ENCODE results near the gene PLAAT5.
"Not testable (repeated sequence)": the region's sequence is repeated elsewhere in the genome, so short reads cannot be mapped to it uniquely, and the experiment has no call there.

The PLAAT5 gene

DNA sequence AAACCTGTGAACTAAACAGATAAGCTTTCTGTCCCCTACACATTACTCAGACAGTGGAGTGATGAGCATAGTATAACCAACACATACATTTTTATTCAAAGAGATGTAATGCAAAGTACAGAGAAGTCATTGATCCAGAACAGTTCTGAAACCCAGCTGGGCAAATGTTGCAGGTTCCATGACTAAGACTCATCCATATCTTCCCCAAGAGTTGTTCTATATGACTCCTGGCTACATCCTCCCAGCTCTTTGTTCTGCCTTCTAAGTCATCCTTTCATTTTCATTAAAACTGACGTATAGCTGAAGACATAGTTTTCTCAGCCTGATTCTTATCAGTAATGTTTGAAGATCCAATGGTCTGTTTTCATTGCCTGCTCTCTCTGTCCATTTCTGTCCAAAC, 47.3 kb downstream of the PLAAT5 start:
- H3K9me3 ChIP-seq (ENCODE audit: control insufficient read depth, insufficient read depth, low read length), result peaks cover 3% of the 10 kb centered on the region; the same call in 1 of the 2 replicates
- H3K27ac ChIP-seq (ENCODE audit: low read depth, low read length), result no peak overlapping the region
- no peak overlapping the region for H3K4me3 ChIP-seq (ENCODE audit: low read depth, low read length)
- H3K27me3 ChIP-seq (ENCODE audit: control insufficient read depth, insufficient read depth, low read length), result no peaks in the 10 kb centered on the region
- H3K36me3 ChIP-seq (ENCODE audit: control insufficient read depth, insufficient read depth, low read length), result no peaks in the 10 kb centered on the region
- H3K9ac ChIP-seq (ENCODE audit: low read depth, low read length), result no peak overlapping the region
- H3K4me1 ChIP-seq (ENCODE audit: control insufficient read depth, insufficient read depth, low read length), result peaks cover 12% of the 10 kb centered on the region

DNA sequence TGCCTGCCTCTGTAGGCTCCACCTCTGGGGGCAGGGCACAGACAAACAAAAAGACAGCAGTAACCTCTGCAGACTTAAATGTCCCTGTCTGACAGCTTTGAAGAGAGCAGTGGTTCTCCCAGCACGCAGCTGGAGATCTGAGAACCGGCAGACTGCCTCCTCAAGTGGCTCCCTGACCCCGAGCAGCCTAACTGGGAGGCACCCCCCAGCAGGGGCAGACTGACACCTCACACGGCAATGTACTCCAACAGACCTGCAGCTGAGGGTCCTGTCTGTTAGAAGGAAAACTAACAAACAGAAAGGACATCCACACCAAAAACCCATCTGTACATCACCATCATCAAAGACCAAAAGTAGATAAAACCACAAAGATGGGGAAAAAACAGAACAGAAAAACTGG, 55.1 kb downstream of the PLAAT5 start:
- not testable (repeated sequence) for H3K4me1 ChIP-seq (ENCODE audit: control insufficient read depth, insufficient read depth, low read length); H3K4me3 ChIP-seq (ENCODE audit: low read depth, low read length); H3K27ac ChIP-seq (ENCODE audit: low read depth, low read length); H3K27me3 ChIP-seq (ENCODE audit: control insufficient read depth, insufficient read depth, low read length); H3K9ac ChIP-seq (ENCODE audit: low read depth, low read length); H3K36me3 ChIP-seq (ENCODE audit: control insufficient read depth, insufficient read depth, low read length); H3K9me3 ChIP-seq (ENCODE audit: control insufficient read depth, insufficient read depth, low read length)

DNA sequence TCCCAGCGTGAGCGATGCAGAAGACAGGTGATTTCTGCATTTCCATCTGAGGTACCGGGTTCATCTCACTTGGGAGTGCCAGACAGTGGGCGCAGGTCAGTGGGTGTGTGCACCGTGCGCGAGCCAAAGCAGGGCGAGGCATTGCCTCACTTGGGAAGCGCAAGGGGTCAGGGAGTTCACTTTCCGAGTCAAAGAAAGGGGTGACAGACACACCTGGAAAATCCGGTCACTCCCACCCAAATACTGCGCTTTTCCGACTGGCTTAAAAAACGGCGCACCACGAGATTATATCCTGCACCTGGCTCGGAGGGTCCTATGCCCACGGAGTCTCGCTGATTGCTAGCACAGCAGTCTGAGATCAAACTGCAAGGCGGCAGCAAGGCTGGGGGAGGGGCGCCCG, 55.6 kb downstream of the PLAAT5 start:
- not testable (repeated sequence) for H3K4me1 ChIP-seq (ENCODE audit: control insufficient read depth, insufficient read depth, low read length); H3K4me3 ChIP-seq (ENCODE audit: low read depth, low read length); H3K27ac ChIP-seq (ENCODE audit: low read depth, low read length); H3K36me3 ChIP-seq (ENCODE audit: control insufficient read depth, insufficient read depth, low read length); H3K27me3 ChIP-seq (ENCODE audit: control insufficient read depth, insufficient read depth, low read length); H3K9ac ChIP-seq (ENCODE audit: low read depth, low read length); H3K9me3 ChIP-seq (ENCODE audit: control insufficient read depth, insufficient read depth, low read length)

DNA sequence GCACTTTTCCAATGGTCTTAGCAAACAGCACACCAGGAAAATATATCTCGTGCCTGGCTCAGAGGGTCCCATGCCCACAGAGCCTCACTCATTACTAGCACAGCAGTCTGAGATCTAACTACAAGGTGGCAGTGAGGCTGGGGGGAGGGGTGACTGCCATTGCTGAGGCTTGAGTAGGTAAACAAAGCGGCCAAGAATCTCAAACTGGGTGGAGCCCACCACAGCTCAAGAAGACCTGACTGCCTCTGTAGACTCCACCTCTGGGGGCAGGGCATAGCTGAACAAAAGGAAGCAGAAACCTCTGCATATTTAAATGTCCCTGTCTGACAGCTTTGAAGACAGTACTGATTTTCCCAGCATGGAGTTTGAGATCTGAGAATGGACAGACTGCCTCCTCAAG, 60.2 kb downstream of the PLAAT5 start:
- peaks cover 15% of the 10 kb centered on the region for H3K9me3 ChIP-seq (ENCODE audit: control insufficient read depth, insufficient read depth, low read length)
- H3K27ac ChIP-seq (ENCODE audit: low read depth, low read length); H3K27me3 ChIP-seq (ENCODE audit: control insufficient read depth, insufficient read depth, low read length); H3K9ac ChIP-seq (ENCODE audit: low read depth, low read length); H3K4me3 ChIP-seq (ENCODE audit: low read depth, low read length); H3K36me3 ChIP-seq (ENCODE audit: control insufficient read depth, insufficient read depth, low read length); H3K4me1 ChIP-seq (ENCODE audit: control insufficient read depth, insufficient read depth, low read length): not testable (repeated sequence)

DNA sequence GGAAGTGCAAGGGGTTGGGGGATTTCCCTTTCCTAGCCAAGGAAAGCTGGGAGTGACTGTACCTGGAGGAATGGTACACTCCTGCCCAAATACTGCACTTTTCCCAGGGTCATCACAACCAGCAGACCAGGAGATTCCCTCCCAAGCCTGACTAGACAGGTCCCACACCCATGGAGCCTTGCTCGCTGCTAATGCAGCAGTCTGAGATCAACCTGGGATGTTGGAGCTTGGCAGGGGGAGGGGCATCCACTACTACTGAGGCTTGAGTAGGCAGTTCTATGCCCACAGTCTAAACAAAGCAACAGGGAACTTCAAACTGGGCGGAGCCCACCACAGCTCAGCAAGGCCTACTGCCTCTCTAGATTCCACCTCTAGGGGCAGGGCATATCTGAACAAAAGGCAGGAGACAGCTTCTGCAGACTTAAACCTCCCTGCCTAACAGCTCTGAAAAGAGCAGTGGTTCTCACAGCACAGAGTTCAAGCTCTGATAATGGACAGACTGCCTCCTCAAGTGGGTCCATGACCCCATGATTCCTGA, 62.9 kb downstream of the PLAAT5 start:
- no peaks in the 10 kb centered on the region for H3K27me3 ChIP-seq (ENCODE audit: control insufficient read depth, insufficient read depth, low read length)
- H3K27ac ChIP-seq (ENCODE audit: low read depth, low read length), result no peak overlapping the region
- peaks cover 9% of the 10 kb centered on the region; the same call in 1 of the 2 replicates for H3K9me3 ChIP-seq (ENCODE audit: control insufficient read depth, insufficient read depth, low read length)
- H3K4me1 ChIP-seq (ENCODE audit: control insufficient read depth, insufficient read depth, low read length), result no peaks in the 10 kb centered on the region
- H3K4me3 ChIP-seq (ENCODE audit: low read depth, low read length), result no peak overlapping the region
- H3K36me3 ChIP-seq (ENCODE audit: control insufficient read depth, insufficient read depth, low read length), result no peaks in the 10 kb centered on the region
- no peak overlapping the region for H3K9ac ChIP-seq (ENCODE audit: low read depth, low read length)

DNA sequence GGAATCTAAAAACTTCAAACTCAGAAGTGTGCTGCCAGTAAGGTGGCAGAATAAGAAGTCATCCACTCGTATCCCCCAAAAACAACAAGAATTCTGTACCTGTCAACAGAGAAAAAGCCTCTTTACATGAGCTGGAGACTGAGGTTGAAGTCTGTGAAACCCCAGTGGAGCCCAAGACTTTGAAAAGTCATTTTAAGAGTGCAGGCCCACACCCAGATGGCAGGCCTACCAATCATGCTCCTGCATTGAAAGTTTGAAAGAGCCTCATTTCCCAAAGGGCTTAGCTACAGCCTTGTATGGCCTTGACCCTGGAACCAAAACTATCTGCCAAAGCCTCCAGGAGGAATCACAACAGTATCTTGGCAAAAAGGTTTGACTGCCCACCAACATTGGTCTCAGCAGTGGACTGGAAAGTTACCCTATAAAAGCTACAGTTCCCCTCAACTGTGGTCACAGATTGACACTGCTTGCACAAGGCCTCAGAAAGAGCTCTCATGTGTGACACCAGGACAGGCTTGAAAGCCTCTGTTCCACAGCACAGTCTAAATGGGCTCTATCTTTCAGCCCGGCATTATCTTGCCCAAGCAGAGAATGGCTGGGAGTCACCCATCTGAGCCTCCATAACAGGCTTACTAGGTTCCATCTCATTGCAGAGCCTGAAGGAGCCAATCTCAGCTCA, 73.7 kb downstream of the PLAAT5 start:
- H3K9me3 ChIP-seq (ENCODE audit: control insufficient read depth, insufficient read depth, low read length), result peaks cover 12% of the 10 kb centered on the region; the same call in 1 of the 2 replicates
- H3K27me3 ChIP-seq (ENCODE audit: control insufficient read depth, insufficient read depth, low read length), result no peaks in the 10 kb centered on the region
- H3K4me3 ChIP-seq (ENCODE audit: low read depth, low read length), result no peak overlapping the region
- H3K36me3 ChIP-seq (ENCODE audit: control insufficient read depth, insufficient read depth, low read length), result no peaks in the 10 kb centered on the region
- no peak overlapping the region for H3K9ac ChIP-seq (ENCODE audit: low read depth, low read length)
- no peak overlapping the region for H3K27ac ChIP-seq (ENCODE audit: low read depth, low read length)
- H3K4me1 ChIP-seq (ENCODE audit: control insufficient read depth, insufficient read depth, low read length), result peaks cover 6% of the 10 kb centered on the region; the same call in 1 of the 2 replicates

Data from HUES48 (cell line).